HCT116 (cell line): ENCODE measurements around the gene ENTPD6. TPM values are rescaled to one million over a fixed set of nuclear protein-coding genes. Genes with fewer than 3 reads are reported as not detected.
"Not testable (repeated sequence)": the region's sequence is repeated elsewhere in the genome, so short reads cannot be mapped to it uniquely, and the experiment has no call there.

ENCODE experiments used
- ATAC-seq: fragments of 200-7000 bp; cut with Tn5 transposase; 2 replicates; pipeline ENCODE4 v1.9.1; 2020; ENCODE audit warnings: mild to moderate bottlenecking, moderate library complexity
- BruUV-seq: library from RNA; stranded (reverse); fragments of 400-500 nt; replicated peaks from 2 replicates; lab custom pipeline; 2021; lab: Mats Ljungman, UMichigan
- CTCF ChIA-PET: fragments of 300-600 bp; sonication (Branson Sonifier 250); formaldehyde crosslinking; loops from one replicate; lab custom pipeline; 2021; ENCODE audit warnings: antibody characterized with exemption; lab: Charles Lee
- POLR2A ChIA-PET: fragments of 300-600, 350-600 bp; sonication (Branson Sonifier 250); formaldehyde crosslinking; loops from one replicate; lab custom pipeline; 2021; ENCODE audit warnings: antibody characterized with exemption; lab: Charles Lee
- RAD21 ChIA-PET, 2 experiments: fragments of 300-600 bp; sonication (Branson Sonifier 250); formaldehyde crosslinking; loops; one replicate each; lab custom pipeline; 2023; ENCODE audit warnings: low total read pairs in 2 of 2; ENCODE audit not compliant: uncharacterized antibody in 2 of 2, unreplicated experiment in 2 of 2, low non-redundant PET in 1 of 2; lab: Charles Lee
- DNase-seq: peaks from one replicate; pipeline ENCODE4 v3.0.0-alpha.2; 2010; ENCODE audit warnings: low read depth, low spot score
- H2AFZ ChIP-seq: fragments of 200-600 bp; shearing (Covaris generic), sonication (generic); 2 replicates; pipeline ENCODE4 v1.6.1; 2017; ENCODE audit warnings: low read depth, mixed run types, mixed read lengths, antibody characterized with exemption, low read length; ENCODE audit not compliant: poor library complexity, severe bottlenecking
- H3K27ac ChIP-seq: 2 replicates; pipeline ENCODE4 v1.5.1; 2012; ENCODE audit warnings: low read depth, low read length
- H3K27me3 ChIP-seq: fragments of 200-600 bp; sonication (generic); 2 replicates; pipeline ENCODE4 v1.6.1; 2016; ENCODE audit warnings: mixed run types, low read length, mixed read lengths; ENCODE audit not compliant: insufficient read depth
- H3K36me3 ChIP-seq, 2 experiments: fragments of 200-500 bp in 1 of 2; fragments of 200-600 bp in 1 of 2; sonication (Bioruptor generic) in 1 of 2; sonication (generic) in 1 of 2; 2 replicates each; pipeline versions ENCODE4 v1.5.1 to v1.6.1; 2014 to 2016; ENCODE audit warnings: low read length in 2 of 2, inconsistent platforms in 1 of 2, mixed read lengths in 1 of 2, mixed run types in 1 of 2; ENCODE audit not compliant: insufficient read depth in 2 of 2, control insufficient read depth in 1 of 2
- H3K4me1 ChIP-seq, 2 experiments: fragments of 200-600 bp in 1 of 2; sonication (generic) in 1 of 2; 2 replicates each; pipeline versions ENCODE4 v1.5.1 to v1.6.1; 2012 to 2017; ENCODE audit warnings: low read length in 2 of 2, inconsistent platforms in 1 of 2, mild to moderate bottlenecking in 1 of 2, mixed read lengths in 1 of 2, mixed run types in 1 of 2, moderate library complexity in 1 of 2; ENCODE audit not compliant: insufficient read depth in 2 of 2, control insufficient read depth in 1 of 2
- H3K4me2 ChIP-seq: fragments of 200-600 bp; sonication (generic); 2 replicates; pipeline ENCODE4 v1.6.1; 2017; ENCODE audit warnings: mixed run types, low read length, mixed read lengths
- H3K4me3 ChIP-seq, 2 experiments: fragments of 200-600 bp in 1 of 2; sonication (generic) in 1 of 2; replicated peaks in 1 of 2; 2 replicates each; pipeline ENCODE4 v1.5.1; 2011 to 2016; ENCODE audit warnings: low read length in 2 of 2, control low read depth in 1 of 2, low read depth in 1 of 2, mild to moderate bottlenecking in 1 of 2, mixed read lengths in 1 of 2, mixed run types in 1 of 2
- H3K79me2 ChIP-seq: fragments of 200-600 bp; sonication (generic); 2 replicates; pipeline ENCODE4 v1.6.1; 2017; ENCODE audit warnings: mild to moderate bottlenecking, mixed run types, low read length, moderate library complexity, mixed read lengths; ENCODE audit not compliant: insufficient read depth
- H3K9ac ChIP-seq: fragments of 200-600 bp; sonication (generic); 2 replicates; pipeline ENCODE4 v1.6.1; 2016; ENCODE audit warnings: low read length, mixed read lengths
- H3K9me2 ChIP-seq: fragments of 200-600 bp; sonication (generic), shearing (Covaris generic); 2 replicates; pipeline ENCODE4 v1.6.1; 2017; ENCODE audit warnings: mixed run types, mild to moderate bottlenecking, moderate library complexity; ENCODE audit not compliant: insufficient read depth
- H3K9me3 ChIP-seq, 2 experiments: fragments of 200-500 bp in 1 of 2; fragments of 200-600 bp in 1 of 2; sonication (Bioruptor generic) in 1 of 2; sonication (generic) in 1 of 2; 2 replicates each; pipeline ENCODE4 v1.6.1; 2014 to 2017; ENCODE audit warnings: low read length in 2 of 2, mixed read lengths in 2 of 2, inconsistent platforms in 1 of 2, low read depth in 1 of 2, mild to moderate bottlenecking in 1 of 2, mixed run types in 1 of 2, moderate library complexity in 1 of 2; ENCODE audit not compliant: control insufficient read depth in 1 of 2, insufficient read depth in 1 of 2
- H4K20me1 ChIP-seq: fragments of 200-600 bp; sonication (generic), shearing (Covaris generic); 2 replicates; pipeline ENCODE4 v1.6.1; 2017; ENCODE audit warnings: mixed run types, mild to moderate bottlenecking, moderate library complexity; ENCODE audit not compliant: insufficient read depth
- CBX3 ChIP-seq: IDR thresholded peaks from 2 replicates; pipeline ENCODE4 v1.6.1; 2012; ENCODE audit warnings: low read depth
- EGR1 ChIP-seq: IDR thresholded peaks from 2 replicates; pipeline ENCODE4 v1.6.1; 2012; ENCODE audit warnings: low read depth
- EZH2 ChIP-seq: fragments of 200-600 bp; sonication (generic); IDR thresholded peaks from 2 replicates; pipeline ENCODE4 v1.6.1; 2017; ENCODE audit warnings: antibody characterized with exemption, mixed run types
- JUND ChIP-seq: IDR thresholded peaks from 2 replicates; pipeline ENCODE4 v1.6.1; 2012
- MAX ChIP-seq: IDR thresholded peaks from 2 replicates; pipeline ENCODE4 v1.6.1; 2012
- POLR2AphosphoS5 ChIP-seq: IDR thresholded peaks from 2 replicates; pipeline ENCODE4 v1.6.1; 2011; ENCODE audit warnings: mild to moderate bottlenecking, low read depth, low read length, moderate library complexity
- RAD21 ChIP-seq: IDR thresholded peaks from 2 replicates; pipeline ENCODE4 v1.6.1; 2012; ENCODE audit warnings: low read depth, mild to moderate bottlenecking
- SIN3A ChIP-seq: IDR thresholded peaks from 2 replicates; pipeline ENCODE4 v1.6.1; 2012; ENCODE audit warnings: low read depth
- SP1 ChIP-seq: IDR thresholded peaks from 2 replicates; pipeline ENCODE4 v1.6.1; 2012; ENCODE audit warnings: low read depth
- SRF ChIP-seq: IDR thresholded peaks from 2 replicates; pipeline ENCODE4 v1.6.1; 2012; ENCODE audit warnings: low read depth
- ZNF274 ChIP-seq: fragments of 200-500 bp; sonication (Bioruptor generic); IDR thresholded peaks from 2 replicates; pipeline ENCODE4 v1.6.1; 2014; ENCODE audit warnings: mild to moderate bottlenecking, low read depth, low read length, inconsistent platforms
- intact Hi-C: fragments of 100-400 bp; cut with micrococcal nuclease; formaldehyde crosslinking; loops from 2 replicates; pipeline ENCODE4 v1.10.0; 2022
- total RNA-seq: library from RNA; stranded (reverse); gene quantifications from one replicate; pipeline ENCODE4 v1.2.1, GENCODE V29; 2021; ENCODE audit not compliant: unreplicated experiment

ENTPD6 gene
- total RNA-seq, 1 experiment from 2014 or later, result 89.2 TPM

DNA sequence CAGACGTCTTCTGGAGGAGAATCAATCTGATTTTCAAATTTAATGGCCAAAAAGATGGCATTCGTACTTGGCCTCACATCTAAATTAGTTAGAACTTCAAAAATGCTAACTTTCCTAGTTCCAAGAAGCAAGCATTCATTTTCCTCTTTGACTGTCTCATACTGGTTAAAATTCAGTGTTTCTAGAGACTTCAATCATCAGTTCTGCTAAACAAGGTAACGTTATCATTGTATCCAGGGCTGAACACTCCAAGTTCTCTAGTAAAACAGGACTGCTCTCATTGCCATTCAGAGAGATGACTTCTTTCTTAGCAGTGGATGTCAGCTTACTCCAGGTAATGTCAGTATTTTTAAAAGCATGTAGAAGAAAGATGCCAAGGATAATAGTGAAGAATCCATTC is 34.6 kb upstream of the ENTPD6 start:
- intact Hi-C loops, result no loop called here
- Histone ChIP-seq H3K79me2 (no peaks in the 10 kb centered on the region), H3K27me3 (no peaks in the 10 kb centered on the region; the same call in 1 of the 2 replicates), H4K20me1 (no peaks in the 10 kb centered on the region), H2AFZ (no peak overlapping the region), H3K4me2 (no peak overlapping the region), H3K9me3 (peaks cover 0 to 8% of the 10 kb centered on the region in 2 experiments; a peak in 1 of 4 replicates), H3K27ac (no peak overlapping the region), H3K9ac (no peak overlapping the region), H3K36me3 (no peaks in the 10 kb centered on the region), H3K4me3 (no peak overlapping the region), H3K9me2 (no peaks in the 10 kb centered on the region), H3K4me1 (no peaks in the 10 kb centered on the region)
- TF ChIP-seq EZH2, result no peak
- no peak for TF ChIP-seq RAD21
- TF ChIP-seq POLR2AphosphoS5, result no peak
- TF ChIP-seq CBX3, result no peak
- TF ChIP-seq SIN3A, result no peak
- no peak for TF ChIP-seq MAX
- TF ChIP-seq ZNF274, result no peak
- no peak for TF ChIP-seq EGR1
- no peak for TF ChIP-seq SP1
- no peak for TF ChIP-seq SRF
- ATAC-seq, result no peak
- RAD21 ChIA-PET, result no interaction called here
- no TSS peak for BruUV-seq
- CTCF ChIA-PET, result no interaction called here
- no peak for DNase-seq
- POLR2A ChIA-PET, result no interaction called here

DNA sequence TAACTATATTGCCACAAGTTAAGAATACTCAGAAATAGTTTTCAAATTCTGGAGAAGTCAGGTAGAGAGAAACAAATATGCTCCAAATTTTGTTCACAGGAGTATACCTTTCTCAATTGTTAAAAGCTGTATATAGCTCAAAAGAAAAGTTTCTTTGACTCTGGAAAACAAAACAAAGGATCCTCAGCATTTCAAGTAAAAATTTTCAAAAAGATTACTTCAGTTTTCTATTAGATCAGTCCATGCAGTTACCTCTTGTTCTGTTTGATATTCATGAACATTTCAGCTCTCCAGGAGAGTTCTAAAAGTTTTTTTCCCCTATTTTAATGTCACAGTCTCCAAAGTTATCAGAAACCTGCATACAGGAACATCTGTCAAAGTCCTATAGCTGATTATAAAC is 30.4 kb upstream of the ENTPD6 start:
- CTCF ChIA-PET, result no interaction called here
- H3K9me2 ChIP-seq, result no peaks in the 10 kb centered on the region
- BruUV-seq, result no TSS peak
- POLR2A ChIA-PET, result no interaction called here
- TF ChIP-seq CBX3, result no peak
- TF ChIP-seq MAX, result no peak
- TF ChIP-seq JUND, result no peak
- TF ChIP-seq EGR1, result no peak
- TF ChIP-seq, all 23 proteins: peak for 0
- H3K9me3 ChIP-seq, result peaks cover 0 to 8% of the 10 kb centered on the region in 2 experiments; a peak in 1 of 4 replicates
- no peak overlapping the region for H3K4me3 ChIP-seq
- H4K20me1 ChIP-seq, result no peaks in the 10 kb centered on the region
- intact Hi-C loops, result no loop called here
- no peaks in the 10 kb centered on the region for H3K36me3 ChIP-seq
- RAD21 ChIA-PET, result no interaction called here
- H3K9ac ChIP-seq, result no peak overlapping the region
- H3K27ac ChIP-seq, result no peak overlapping the region
- ATAC-seq, result no peak
- H3K4me1 ChIP-seq, result no peaks in the 10 kb centered on the region
- no peak overlapping the region for H2AFZ ChIP-seq
- H3K4me2 ChIP-seq, result no peak overlapping the region
- H3K27me3 ChIP-seq, result peaks cover 5% of the 10 kb centered on the region; the same call in 1 of the 2 replicates
- DNase-seq, result no peak
- H3K79me2 ChIP-seq, result no peaks in the 10 kb centered on the region

- BruUV-seq, RAD21 ChIA-PET, H3K9ac ChIP-seq, H3K27ac ChIP-seq, DNase-seq, H3K9me3 ChIP-seq, H3K4me2 ChIP-seq, H3K4me3 ChIP-seq, H3K4me1 ChIP-seq, H3K36me3 ChIP-seq, POLR2A ChIA-PET, CTCF ChIA-PET, H2AFZ ChIP-seq, H4K20me1 ChIP-seq, H3K79me2 ChIP-seq, ATAC-seq, H3K27me3 ChIP-seq, intact Hi-C loops, H3K9me2 ChIP-seq: not testable (repeated sequence)
Measured at GRCh38 chr20:25166105-25166782, 29.3 kb upstream of the ENTPD6 start.
